ENCODE data around the gene VAV2.

- TF ChIP-seq CTCF (conservative IDR thresholded peaks at IDR 0.05; ENCODE audit: low read depth in 2 of 2) (no peak), EZH2 (IDR thresholded peaks at IDR 0.05; ENCODE audit: low read depth, unreplicated experiment) (no peak), POLR2AphosphoS5 (IDR thresholded peaks at IDR 0.05; ENCODE audit: low read depth) (no peak), REST (IDR thresholded peaks at IDR 0.05; ENCODE audit: unreplicated experiment) (no peak), EZH2phosphoT487 (IDR thresholded peaks at IDR 0.05; ENCODE audit: unreplicated experiment) (no peak), ZNF114 (CRISPR knock-in tag; IDR thresholded peaks at IDR 0.05) (no peak), ZNF462 (CRISPR knock-in tag; IDR thresholded peaks at IDR 0.05) (no peak), JUNB (IDR thresholded peaks at IDR 0.05; ENCODE audit: unreplicated experiment) (no peak), CREB1 (CRISPR knock-in tag; IDR thresholded peaks at IDR 0.05; ENCODE audit: low read depth) (no peak), STAT1 (IDR thresholded peaks at IDR 0.05; ENCODE audit: unreplicated experiment) (no peak), ETS1 (IDR thresholded peaks at IDR 0.05) (no peak)
These were observed 168.7 kb downstream of the VAV2 start for GRCh38 chr9:133823189-133824105.

Data from GM23338 (cell line).